ENCODE data around the gene KCNQ1. TPM values are rescaled to one million over a fixed set of nuclear protein-coding genes. Genes with fewer than 3 reads are reported as not detected.

The KCNQ1 gene
- total RNA-seq, 1 experiment from 2014 or later: 2.3 TPM

- H3K79me2 ChIP-seq (ENCODE audit: insufficient read depth, low read length): no peaks in the 10 kb centered on the region
- H3K27me3 ChIP-seq (ENCODE audit: insufficient read depth, low read length): no peaks in the 10 kb centered on the region
- Mint-ChIP-seq H3K9me3 (no peaks in the 10 kb centered on the region; a peak in 1 of 5 replicates), H3K27ac (no peak overlapping the region), H3K36me3 (ENCODE audit: insufficient read depth in 1 of 3, low read depth in 3 of 3) (peaks cover 0 to 22% (median 12%) of the 10 kb centered on the region in 3 experiments; a peak in 5 of 7 replicates), H3K4me3 (peak overlapping the region; percentile 81 to 88; a peak in 4 of 5 replicates), H3K4me1 (peaks cover 3 to 8% of the 10 kb centered on the region in 2 experiments), H3K27me3 (ENCODE audit: low read depth) (peaks cover 5% of the 10 kb centered on the region)
- no peaks in the 10 kb centered on the region for H4K20me1 ChIP-seq (ENCODE audit: control insufficient read depth, insufficient read depth, insufficient read length)
- no peak overlapping the region for H3K4ac ChIP-seq (ENCODE audit: low read depth, low read length)
- H2BK12ac ChIP-seq (ENCODE audit: insufficient read length, low read depth, low read length): no peak overlapping the region
- no peak for TF ChIP-seq CTCF (conservative IDR thresholded peaks at IDR 0.05)
- no peaks in the 10 kb centered on the region for H3K9me3 ChIP-seq (ENCODE audit: control insufficient read depth, low read depth, low read length)
- no peak overlapping the region for H3K9ac ChIP-seq (ENCODE audit: extremely low read depth, insufficient read length, low read length)
- no peak overlapping the region for H2AK5ac ChIP-seq (ENCODE audit: insufficient read length, low read length)
- H3K27ac ChIP-seq (ENCODE audit: insufficient read length, low read depth, low read length): no peak overlapping the region
- H3K14ac ChIP-seq (ENCODE audit: insufficient read depth, low read length): no peak overlapping the region
- H3K79me1 ChIP-seq (ENCODE audit: insufficient read depth, low read depth, low read length, poor library complexity, severe bottlenecking): no peaks in the 10 kb centered on the region
- H2BK15ac ChIP-seq (ENCODE audit: low read depth, low read length): no peak overlapping the region
- no peak overlapping the region for H3K4me2 ChIP-seq (ENCODE audit: insufficient read depth, insufficient read length, low read length)
- H3K18ac ChIP-seq (ENCODE audit: insufficient read length, low read depth, low read length): no peak overlapping the region
- no peak overlapping the region for H3T11ph ChIP-seq (ENCODE audit: low read length)
- H3K23me2 ChIP-seq (ENCODE audit: insufficient read length, low read depth, low read length, poor library complexity, severe bottlenecking): peaks cover 13% of the 10 kb centered on the region
- WGBS (ENCODE audit: extremely low coverage, insufficient read length, low lambda C conversion rate): no CpG with 5 or more reads among the region's 31 CpGs
- no peak overlapping the region for H2BK20ac ChIP-seq (ENCODE audit: low read depth, low read length, poor library complexity, severe bottlenecking)
- H3K23ac ChIP-seq (ENCODE audit: insufficient read length, low read depth, low read length): no peak overlapping the region
- DNase-seq: no peak
- H3K4me1 ChIP-seq (ENCODE audit: insufficient read depth, low read length): no peaks in the 10 kb centered on the region
- H2AFZ ChIP-seq (ENCODE audit: low read length): no peak overlapping the region
- no peak overlapping the region for H4K5ac ChIP-seq (ENCODE audit: insufficient read length, low read depth, low read length)
- no peak overlapping the region for H4K8ac ChIP-seq (replicated peaks; ENCODE audit: insufficient read length, low read depth, low read length)
- no peak overlapping the region for H2BK5ac ChIP-seq (ENCODE audit: insufficient read length, low read length)
- no peak overlapping the region for H2BK120ac ChIP-seq (ENCODE audit: low read depth, low read length, poor library complexity, severe bottlenecking)
- H3K56ac ChIP-seq (ENCODE audit: insufficient read length, low read depth, low read length): no peak overlapping the region
- H4K91ac ChIP-seq (ENCODE audit: insufficient read length, low read depth, low read length): no peak overlapping the region
Measured at GRCh38 chr11:2402890-2403645, 41.7 kb upstream of the KCNQ1 start.

Measured in H9 (cell line).